Measurements from ENCODE around the gene TMEM63A.
"Not testable (repeated sequence)": the region's sequence is repeated elsewhere in the genome, so short reads cannot be mapped to it uniquely, and the experiment has no call there.

Gene TMEM63A

DNA sequence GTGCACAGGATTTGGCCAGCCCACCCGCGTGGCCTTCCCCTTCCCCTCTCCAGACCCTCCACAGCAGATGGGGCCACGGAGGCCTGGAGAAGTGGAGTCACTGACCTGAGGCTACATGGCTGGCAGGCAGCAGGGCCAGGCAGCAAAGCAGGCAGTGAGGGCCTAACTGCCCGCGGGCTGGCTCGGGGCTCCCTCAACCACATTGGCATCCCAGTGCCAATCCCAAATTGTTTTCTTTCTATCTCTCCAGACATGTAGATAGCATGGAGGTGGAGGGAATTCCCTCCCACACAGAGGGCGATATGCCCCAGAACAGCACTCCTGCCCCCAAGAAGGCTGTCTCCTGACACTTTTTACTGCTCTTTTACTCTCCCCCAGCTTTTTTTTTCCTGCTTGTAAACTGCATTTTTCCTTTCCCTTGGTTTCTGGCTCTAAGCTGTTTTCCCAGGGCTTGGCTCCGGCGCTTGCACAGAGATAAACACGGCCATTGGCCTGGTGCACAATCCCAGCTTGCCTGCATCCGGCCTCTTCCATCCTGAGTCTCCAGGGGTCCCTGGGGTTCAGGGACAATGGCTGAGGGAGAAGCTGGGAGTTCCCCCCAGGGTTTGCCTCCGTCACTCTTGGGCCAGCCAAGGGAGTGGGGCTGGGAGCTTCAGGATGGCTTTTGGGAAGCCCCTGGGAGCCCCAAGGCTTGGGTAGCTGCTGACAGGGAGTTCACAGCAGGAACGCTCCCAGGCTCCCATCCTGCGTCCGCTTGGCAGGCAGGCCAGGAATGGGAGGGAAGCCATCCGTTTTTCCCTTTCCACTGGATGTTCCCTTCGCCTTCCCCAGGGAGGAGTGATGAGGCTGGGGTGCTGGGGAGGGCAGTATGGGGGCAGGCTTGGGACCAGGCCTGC lies 65.3 kb downstream of the TMEM63A start:
- no peak for DNase-seq

DNA sequence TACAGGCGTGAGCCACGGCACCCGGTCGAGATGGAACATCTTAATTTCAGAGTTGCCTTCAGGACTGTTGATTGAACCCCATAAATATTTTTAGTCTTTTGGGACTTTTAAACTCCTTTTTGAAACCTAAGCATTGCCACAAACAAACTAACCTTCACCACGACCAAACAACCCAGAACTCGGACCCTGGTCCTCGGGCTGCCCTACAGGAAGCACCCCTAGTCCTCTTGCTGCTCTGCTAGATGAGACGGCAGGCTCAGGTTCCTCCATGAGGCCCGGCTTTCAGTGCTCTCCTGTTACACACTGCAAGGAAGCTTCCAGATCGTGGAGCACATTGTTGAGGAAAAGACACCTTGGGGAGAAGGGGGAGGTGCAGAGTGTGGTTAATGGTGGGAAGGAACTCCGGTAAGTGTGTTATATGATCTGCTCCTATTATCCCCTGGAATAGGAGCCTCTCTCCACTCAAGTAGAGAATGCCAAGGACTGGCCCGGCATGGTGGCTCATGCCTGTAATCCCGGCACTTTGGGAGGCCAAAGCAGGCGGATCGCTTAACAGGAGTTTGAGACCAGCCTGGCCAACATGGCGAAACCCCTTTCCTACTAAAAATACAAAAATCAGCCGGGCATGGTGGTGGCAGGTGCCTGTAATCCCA lies 66.5 kb downstream of the TMEM63A start:
- DNase-seq = no peak

DNA sequence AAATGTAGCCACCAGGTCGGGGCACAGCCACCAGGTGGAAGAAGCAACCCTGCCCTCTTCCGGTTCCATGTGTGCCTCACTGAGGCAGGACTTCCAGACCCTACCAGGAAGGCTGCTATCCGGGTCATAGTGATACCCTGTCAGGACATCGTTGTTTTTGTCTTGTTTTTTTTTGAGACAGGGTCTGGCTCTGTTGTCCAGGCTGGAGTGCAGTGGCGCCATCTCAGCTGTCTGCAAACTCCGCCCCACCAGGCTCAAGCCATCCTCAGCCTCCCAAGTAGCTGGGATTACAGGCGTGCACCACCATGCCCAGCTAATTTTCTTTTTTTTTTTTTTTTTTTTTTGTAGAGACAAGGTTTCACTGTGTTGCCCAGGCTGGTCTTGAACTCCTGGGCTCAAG lies 67.1 kb downstream of the TMEM63A start:
- DNase-seq = not testable (repeated sequence)

DNA sequence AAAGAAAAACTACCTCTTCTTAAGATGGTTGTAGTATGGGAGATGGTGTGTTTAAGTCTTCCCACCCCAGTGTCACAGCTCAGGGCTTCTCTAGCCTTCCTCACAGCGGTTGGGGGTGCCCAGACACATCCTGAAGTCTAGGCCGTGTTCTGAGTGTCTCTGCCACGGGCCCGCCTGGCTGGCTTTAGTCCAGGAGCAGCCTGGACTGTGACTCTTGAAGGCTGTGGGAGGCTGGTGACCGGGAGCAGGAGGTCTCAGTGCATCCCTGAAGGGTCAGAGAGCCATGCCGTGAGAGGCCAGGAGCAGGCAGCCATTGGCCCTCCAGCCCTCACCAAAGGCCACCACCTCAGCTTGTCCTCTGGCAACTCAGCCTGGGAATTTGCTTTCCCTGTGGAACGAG lies 67.8 kb downstream of the TMEM63A start:
- DNase-seq = no peak

DNA sequence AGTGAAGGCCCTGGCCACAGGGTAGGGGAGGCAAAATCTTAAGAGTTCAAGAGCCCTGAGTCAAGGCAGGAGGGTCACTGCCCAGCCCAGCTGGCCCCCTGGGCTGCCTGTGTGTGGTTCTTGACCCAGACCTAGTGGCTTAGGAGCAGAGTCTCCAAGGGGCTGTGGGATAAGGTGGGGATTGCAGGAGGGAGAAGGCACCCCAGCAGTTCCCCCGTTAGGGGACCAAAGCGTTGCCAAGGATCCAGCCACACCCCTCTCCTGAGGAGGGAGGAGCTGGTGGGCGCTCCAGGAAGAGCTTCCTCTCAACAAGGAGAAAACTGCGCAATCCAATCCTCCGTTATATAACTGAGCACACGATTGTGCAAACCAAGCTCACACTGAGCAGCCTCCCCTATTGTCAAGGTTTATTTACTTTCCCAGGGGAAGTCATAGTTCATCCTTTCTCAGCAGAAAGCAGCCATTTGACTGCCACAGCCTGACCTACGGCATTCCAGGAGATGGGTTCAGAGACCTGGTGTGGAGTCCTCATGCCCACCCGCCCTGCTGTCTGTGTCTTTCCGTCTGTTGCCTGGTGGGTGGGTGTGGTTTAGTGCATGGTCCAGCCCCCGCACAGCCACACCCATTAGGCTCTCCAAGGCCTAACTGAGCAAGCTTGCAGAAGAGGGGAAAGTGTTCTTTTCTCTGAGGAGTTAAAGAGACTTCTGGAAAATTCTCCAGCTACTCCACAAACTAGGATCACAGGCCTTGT lies 68.8 kb downstream of the TMEM63A start:
- no peak for DNase-seq

DNA sequence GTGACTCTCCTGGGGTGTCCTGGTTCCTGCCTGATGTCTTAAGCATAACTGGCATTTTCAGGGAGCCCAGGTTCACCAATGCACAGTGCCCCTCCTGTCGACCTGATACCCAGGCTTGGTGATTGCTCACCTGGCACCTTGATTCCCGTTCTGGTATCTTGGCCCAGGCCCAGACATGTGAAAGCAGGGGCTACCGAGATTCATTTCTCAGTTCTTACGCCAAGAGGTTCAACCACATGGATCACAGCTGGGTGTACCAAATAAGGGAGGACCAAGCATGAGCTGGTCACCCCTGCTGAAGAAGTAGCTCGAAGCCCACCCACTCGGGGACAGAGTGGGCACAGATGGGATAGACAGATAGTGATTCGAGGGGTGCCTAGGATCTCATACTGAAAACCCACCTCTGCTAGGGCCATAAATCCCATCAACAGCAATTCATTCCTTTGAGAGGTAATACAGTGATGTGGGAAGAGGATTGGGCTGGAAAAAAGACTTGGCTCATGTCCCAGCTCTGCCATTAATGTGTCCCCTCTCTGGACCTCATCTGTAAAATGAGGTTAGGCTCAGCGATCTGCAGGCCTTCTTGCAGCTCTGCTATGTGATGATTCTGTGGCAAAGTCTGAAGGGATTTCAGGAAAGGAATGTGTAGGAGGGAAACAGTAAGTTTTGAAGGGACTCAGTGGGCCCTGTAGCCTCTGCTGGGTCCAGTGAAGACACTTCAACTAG lies 69.5 kb downstream of the TMEM63A start:
- no peak for DNase-seq

DNA sequence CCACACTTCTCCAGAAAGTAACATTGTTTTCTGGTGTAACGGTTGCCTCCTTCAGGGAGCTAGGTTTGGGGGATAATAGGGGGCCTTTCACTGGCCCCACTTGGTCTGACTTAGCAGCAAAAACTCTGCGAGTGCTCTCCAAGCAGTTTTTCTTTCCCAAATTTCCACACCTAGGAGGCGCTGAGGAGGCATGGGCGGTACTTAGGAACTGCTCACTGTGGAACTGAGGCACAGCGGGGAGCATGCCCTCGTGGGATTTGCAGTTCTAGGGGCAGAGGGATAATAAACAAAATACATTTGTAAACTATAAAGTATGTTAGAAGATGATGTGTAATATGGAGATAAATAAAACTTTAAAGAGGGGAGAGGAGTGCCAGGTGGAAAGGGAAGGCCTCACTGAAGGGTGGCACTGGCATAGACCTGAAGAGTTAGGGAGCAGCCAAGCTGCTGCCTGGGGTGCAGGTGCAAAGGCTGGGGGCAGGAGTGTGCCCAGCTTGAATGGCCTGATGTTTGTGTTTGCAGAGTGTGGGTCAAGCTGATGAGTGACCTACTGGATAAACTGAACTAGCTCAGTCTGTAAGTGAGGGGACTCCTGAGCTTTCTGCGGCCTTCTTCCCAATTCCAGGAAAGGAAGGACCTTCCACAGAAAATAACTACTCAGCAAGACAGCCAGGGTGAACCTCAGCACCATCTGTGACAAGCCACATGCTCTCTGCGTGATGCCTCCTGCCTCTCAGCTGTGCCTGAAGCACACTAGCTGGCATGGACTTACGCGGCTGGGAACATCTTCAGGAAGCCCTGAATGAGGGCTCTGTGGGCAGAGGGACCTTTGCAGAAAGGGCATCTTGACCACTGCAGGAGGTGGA lies 70.3 kb downstream of the TMEM63A start:
- DNase-seq = no peak

DNA sequence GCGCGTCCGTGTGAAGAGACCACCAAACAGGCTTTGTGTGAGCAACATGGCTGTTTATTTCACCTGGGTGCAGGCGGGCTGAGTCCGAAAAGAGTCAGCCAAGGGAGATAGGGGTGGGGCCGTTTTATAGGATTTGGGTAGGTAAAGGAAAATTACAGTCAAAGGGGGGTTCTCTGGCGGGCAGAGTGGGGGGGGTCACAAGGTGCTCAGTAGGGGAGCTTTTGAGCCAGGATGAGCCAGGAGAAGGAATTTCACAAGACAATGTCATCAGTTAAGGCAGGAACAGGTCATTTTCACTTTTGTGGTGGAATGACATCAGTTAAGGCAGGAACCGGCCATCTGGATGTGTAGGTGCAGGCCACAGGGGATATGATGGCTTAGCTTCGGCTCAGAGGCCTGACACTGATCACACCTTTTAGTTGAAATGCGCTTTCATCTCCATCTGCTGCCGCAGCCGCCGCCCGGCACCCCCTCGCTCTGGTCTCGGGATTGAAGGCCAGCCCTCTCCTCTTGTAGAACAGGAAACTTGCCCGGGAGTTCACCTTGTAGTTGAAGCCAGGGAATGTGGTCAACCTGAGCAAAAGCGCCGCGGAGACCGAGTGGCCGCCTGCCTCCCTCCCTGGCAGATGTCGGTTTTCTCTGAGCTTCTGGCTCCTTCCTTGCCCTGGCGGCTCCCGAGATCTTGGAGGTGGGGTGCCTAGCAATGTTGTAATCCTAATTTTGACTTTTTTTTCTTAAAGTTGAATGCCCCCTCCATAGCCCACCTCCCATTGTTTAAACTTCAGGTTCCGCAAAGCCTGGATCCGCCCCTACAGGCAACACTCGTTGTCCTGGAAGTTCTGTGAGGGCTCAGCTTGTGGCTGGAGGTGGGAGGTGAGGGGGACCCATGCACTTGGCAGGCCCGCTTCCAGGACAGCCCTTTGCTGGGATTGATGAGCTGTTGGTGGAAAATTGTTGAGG lies 71.3 kb downstream of the TMEM63A start:
- not testable (repeated sequence) for DNase-seq

DNA sequence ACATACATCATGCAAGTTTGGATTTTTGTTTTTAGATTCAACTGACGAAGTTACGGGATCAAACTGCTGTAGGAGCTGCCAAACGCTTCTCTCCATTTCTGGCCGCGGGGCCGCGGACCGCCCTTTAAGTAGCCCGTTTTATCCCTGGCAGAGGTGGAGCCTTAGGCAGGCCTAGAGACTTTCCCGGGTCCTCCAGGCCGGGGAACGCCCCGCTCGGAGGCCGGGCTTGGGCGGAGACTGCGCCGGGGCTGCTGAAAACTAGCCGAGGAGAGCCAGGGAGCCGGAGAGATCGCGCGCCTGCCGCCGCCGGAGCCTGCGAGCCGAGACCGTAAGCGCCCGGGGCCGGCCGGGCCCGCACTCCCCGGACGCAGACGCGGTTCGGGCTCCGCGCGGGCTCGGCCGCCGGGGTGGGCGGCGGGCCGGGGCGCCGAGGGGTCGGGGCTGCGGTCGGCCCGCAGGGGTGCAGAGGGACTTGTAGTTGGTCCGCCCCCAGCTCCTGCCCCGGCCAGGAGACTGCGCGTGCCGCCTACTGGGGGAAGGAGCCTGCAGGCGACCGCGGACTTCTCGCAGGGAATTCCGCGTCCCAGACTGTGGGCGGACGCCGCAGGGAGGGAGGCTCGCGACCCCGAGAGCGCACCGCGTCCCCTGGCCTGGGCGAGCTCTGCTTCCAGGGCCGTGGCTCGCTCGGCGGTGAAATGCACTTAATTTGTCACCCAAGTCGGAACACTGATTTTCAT lies 72.2 kb downstream of the TMEM63A start, which contains the start of gene EPHX1:
Gene EPHX1 (plus strand): TSS at position 283 of the 737 bp plus-strand sequence. CDS start 18,606 bp downstream, outside the sequence.
- DNase-seq = peak; percentile 46 to 51

DNA sequence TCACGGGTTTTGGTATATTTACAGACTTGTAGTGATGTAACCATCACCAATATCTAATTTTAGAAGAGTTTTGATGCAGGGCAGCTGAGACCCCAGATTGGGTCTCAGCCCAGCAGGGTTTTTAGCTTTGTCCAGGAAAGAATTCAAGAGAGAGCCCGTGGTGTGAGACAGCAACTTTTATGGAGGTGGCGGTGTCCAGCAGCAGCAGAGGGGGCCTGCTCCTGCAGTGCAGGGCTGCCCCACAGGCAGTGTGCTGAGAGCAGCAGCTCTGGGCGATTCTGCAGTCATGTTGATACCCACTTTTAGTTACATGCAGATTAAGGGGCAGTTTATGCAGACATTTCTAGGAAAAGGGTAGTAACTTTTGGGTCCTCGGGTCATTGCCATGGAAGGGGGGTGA lies 74.0 kb downstream of the TMEM63A start:
- DNase-seq = no peak

DNA sequence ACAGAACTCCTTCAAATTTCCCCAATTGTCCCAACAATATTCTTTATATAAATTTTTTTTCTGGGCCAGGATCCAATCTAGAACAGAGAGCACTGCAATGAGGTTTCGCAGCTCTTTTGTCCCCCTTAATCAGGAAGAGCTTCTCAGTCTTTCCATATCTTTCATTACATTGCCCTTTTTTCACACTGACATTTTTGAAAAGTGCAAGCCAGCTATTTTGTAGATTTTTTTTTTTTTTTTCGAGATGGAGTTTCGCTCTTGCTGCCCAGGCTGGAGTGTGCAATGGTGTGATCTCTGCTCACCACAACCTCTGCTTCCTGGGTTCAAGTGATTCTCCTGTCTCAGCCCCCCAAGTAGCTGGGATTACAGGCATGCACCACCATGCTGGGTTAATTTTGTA lies 75.4 kb downstream of the TMEM63A start:
- not testable (repeated sequence) for DNase-seq

DNA sequence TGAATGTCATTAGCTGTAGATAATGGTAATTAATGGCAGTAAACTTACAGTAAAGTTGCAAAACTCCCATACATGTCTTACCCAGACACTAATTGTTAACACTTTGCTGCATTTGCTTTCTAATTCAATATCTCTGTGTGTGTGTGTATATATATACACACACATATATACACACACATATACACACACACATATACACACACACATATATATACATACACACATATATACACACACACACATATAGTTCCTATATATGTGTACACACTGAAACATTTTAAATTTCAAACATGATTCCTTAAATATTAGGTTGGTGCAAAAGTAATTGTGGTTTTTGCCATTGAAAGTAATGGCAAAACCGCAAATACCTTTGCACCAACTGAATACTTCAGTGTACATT lies 75.9 kb downstream of the TMEM63A start:
- no peak for DNase-seq

DNA sequence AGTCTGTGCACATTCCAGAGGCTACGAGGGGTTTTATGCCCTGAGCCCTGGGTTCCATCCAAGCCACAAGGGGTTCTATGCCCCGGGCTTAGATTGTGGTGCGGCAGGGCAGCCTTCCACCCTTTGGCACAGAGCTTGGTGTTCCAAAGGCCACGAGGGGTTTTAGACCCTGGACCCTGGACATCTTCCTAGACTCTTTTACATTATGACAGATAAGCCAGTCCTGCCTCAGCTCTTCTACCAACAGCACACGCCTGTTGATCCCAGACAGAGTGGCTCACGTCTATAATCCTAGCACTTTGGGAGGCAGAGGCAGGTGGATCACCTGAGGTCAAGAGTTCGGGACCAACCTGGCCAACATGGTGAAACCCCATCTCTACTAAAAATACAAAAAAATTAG lies 81.0 kb downstream of the TMEM63A start:
- DNase-seq = not testable (repeated sequence)

DNA sequence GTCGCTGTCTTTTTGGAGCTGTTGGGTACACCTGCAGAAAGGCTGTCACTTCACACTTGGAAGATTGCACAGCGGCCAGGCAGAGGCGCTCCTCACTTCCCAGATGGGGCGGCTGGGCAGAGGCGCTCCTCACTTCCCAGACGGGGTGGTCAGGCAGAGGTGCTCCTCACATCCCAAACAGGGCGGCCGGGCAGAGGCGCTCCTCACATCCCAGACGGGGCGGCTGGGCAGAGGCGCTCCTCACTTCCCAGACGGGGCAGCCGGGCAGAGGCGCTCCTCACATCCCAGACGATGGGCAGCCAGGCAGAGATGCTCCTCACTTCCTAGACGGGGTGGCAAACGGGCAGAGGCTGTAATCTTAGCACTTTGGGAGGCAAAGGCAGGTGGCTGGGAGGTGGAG lies 86.1 kb downstream of the TMEM63A start:
- DNase-seq = not testable (repeated sequence)

Data from activated CD4-positive, alpha-beta T cell treated with anti-CD3 and anti-CD28 coated beads, Interleukin-2, amount 50 U/mL, for 4 hours (primary cell).